Retinal pigment epithelial cell (primary cell): ENCODE measurements around the gene LIMS2.

Experiments used
- DNase-seq: peaks from one replicate; pipeline ENCODE4 v3.0.0-alpha.2; 2010; ENCODE audit warnings: low read depth
- H3K4me3 ChIP-seq: 2 replicates; pipeline ENCODE4 v1.5.1; 2011; ENCODE audit warnings: mild to moderate bottlenecking, low read length, control low read depth, moderate library complexity
- TF ChIP-seq, protein P1 (sequence below): conservative IDR thresholded peaks from 2 replicates; pipeline ENCODE4 v1.5.1; 2011; ENCODE audit warnings: low read depth, low read length, control low read depth, inconsistent platforms

The LIMS2 gene

DNA sequence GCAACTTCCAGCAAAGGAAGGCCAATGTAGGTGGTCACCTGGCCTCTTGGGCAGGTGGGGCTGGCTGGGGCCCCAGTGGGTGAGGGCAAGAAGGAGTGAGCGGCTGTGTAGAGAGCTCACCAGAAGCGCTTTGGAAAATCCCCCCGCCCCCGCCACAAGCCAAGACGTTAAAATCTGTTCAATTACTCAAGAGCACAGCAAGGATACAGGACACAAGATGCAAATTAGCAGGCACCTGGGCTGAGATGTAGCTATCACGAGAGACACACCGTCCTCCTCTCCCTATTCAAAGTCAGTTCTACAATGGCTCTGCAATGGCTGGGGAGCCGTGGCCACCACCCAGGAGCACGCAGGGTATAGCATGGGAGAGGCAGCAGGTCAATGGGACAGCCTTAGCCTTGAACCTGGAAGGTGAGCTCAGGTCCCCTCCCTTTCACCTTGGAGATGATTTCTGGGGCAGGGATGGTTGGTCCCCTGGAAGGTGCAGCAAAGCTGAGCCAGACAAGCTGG is 67.9 kb downstream of the LIMS2 start:
- DNase-seq = no peak
- no peak overlapping the region for H3K4me3 ChIP-seq
- TF ChIP-seq, protein P1, sequence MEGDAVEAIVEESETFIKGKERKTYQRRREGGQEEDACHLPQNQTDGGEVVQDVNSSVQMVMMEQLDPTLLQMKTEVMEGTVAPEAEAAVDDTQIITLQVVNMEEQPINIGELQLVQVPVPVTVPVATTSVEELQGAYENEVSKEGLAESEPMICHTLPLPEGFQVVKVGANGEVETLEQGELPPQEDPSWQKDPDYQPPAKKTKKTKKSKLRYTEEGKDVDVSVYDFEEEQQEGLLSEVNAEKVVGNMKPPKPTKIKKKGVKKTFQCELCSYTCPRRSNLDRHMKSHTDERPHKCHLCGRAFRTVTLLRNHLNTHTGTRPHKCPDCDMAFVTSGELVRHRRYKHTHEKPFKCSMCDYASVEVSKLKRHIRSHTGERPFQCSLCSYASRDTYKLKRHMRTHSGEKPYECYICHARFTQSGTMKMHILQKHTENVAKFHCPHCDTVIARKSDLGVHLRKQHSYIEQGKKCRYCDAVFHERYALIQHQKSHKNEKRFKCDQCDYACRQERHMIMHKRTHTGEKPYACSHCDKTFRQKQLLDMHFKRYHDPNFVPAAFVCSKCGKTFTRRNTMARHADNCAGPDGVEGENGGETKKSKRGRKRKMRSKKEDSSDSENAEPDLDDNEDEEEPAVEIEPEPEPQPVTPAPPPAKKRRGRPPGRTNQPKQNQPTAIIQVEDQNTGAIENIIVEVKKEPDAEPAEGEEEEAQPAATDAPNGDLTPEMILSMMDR = no peak

DNA sequence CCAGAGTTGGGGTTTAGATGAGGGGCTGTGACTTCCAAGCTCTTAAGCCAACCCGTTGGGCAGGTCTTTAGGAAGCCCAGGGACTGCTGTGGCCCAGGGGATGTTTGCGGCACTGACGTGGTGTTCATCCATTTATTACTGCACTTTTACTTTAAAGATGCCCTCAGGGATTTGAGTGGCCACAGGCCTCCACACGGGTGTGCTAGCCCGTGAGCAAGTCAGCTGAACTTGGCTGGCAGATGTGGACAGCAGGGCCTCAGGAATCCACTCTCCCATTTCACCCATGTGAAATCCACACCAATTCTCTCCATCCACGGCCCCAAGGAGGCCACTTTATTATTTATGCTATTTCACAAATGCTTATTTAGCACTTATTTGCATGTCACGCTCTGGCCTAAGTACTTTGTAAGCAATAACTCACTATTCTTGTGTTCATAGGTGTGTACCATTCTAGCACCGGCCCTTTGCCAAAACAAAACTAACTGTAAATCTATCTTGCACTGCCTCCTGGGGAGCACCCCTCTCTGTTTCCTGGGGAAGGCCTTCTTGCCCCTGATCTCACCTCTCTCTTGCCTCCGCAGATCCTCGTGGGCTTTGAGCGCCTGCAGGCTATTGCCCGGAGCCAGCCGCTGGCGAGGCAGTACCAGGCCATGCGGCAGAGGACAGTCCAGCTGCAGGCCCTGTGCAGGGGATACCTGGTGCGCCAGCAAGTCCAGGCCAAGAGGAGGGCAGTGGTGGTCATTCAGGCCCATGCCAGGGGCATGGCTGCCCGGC is 68.5 kb downstream of the LIMS2 start:
- no peak for DNase-seq
- no peak overlapping the region for H3K4me3 ChIP-seq
- TF ChIP-seq, protein P1 = no peak

DNA sequence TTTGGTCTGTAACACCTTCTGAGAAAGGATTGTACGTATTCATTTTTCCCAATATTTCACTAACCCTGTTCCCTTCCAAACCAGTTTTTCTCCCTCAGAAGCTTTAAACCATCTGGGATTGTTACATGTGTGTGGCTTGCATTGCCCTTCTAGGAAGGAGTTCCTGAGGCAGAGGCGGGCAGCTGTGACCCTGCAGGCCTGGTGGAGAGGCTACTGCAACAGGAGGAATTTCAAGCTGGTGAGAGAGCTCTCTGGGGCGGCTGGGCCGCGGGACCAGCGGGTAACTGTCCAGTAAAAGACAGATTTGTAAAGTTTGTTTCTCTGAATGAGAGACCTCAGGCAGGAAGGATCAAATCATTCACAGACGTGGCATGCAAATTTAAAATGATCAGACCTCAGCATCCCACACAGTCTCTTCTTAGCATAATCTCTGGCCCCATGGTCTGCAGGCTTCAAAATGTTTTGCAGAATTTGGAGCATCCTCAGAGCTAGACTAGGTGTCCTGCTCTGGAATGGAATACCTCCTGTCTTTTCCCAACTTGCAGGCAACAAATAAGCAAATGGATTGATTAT is 69.6 kb downstream of the LIMS2 start:
- no peak overlapping the region for H3K4me3 ChIP-seq
- TF ChIP-seq, protein P1 = no peak
- no peak for DNase-seq

DNA sequence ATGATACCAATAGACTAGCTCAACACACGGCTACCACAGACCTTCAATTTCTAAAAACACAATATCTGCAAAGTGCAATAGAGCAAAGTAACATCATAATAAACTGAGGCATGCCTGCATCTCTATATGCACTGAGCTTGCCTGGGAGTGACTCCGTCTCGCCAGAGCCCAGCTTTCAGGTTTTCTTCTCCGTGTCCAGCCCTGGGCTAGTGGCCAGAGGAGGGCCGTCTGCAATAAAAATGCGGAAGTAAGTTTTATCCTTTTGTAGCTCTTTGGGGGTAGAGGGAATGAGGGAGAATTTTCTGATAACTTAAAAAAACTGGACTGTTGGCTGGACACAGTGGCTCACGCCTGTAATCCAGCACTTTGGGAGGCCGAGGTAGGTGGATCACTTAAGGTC is 70.3 kb downstream of the LIMS2 start:
- no peak overlapping the region for H3K4me3 ChIP-seq
- DNase-seq = no peak
- TF ChIP-seq, protein P1 = no peak

DNA sequence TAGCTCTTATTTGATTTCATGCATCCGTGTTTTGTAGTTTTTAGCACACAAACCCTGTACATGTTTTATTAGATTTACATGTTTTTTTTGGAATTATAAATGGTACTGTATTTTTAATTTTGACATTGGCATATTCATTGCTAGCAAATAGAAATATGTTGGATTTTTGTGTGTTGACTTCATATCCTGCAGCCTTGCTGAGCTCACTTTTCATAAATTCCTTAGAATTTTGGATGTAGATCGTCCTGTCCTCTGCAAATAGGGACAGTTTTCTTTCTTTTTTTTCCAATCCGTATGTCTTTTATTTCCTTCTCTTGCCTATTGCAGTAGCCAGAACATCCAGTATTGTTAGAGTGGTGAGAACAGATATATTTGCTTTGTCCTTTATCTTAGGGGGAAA is 76.1 kb downstream of the LIMS2 start:
- DNase-seq = no peak
- TF ChIP-seq, protein P1 = no peak
- no peak overlapping the region for H3K4me3 ChIP-seq

DNA sequence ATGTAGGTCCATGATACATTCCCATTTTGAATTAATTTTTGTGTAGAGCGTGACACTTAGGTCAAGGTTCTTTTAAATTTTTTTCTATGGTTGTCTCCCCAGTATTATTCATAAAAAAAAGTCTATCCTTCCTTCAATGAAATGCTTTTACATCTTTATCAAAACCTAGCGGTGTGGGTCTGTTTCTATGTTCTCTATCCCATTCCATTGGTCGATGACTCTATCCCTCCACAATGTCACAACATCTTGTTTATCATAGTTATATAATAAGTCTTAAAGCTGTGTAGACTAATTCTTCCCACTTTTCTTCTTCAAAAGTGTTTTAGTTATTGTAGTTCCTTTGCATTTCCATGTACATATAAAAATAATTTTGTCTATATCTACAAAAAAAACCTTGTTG is 76.6 kb downstream of the LIMS2 start:
- TF ChIP-seq, protein P1 = no peak
- H3K4me3 ChIP-seq = no peak overlapping the region
- no peak for DNase-seq

DNA sequence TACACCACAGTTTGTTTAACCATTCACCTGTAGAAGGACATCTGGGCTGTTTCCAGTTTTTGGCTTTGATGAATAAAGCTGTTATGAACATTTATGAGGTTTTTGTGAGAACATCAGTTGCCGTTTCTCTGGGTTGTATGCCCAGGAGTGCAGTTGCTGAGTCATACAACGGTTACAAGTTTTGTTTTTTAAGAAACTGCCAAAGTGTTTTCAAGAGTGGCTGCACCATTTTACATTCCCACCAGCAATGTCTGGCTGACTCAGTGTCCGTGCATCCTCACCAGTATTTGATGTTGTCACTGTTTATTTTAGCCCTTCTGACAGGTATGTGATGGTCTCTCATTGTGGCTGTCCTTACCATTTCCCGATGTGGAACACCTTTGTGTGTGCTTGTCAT is 77.3 kb downstream of the LIMS2 start:
- no peak overlapping the region for H3K4me3 ChIP-seq
- TF ChIP-seq, protein P1 = no peak
- DNase-seq = no peak
